Mesodermal cell (in vitro differentiated cells): Measurements from ENCODE around the gene ACTR5. TPM values are rescaled to one million over a fixed set of nuclear protein-coding genes. Genes with fewer than 3 reads are reported as not detected.

ENCODE experiments used
- H3K27ac ChIP-seq: 2 replicates; pipeline ENCODE4 v1.7.0; 2013; ENCODE audit warnings: mild to moderate bottlenecking, low read depth, low read length, moderate library complexity; ENCODE audit not compliant: severe bottlenecking
- H3K36me3 ChIP-seq: 2 replicates; pipeline ENCODE4 v1.7.1; 2013; ENCODE audit warnings: mild to moderate bottlenecking, low read length, moderate library complexity; ENCODE audit not compliant: control insufficient read depth, insufficient read depth
- H3K4me1 ChIP-seq: one replicate; pipeline ENCODE4 v1.7.1; 2013; ENCODE audit warnings: mild to moderate bottlenecking, low read length; ENCODE audit not compliant: insufficient read depth, control insufficient read depth, poor library complexity, severe bottlenecking
- H3K4me3 ChIP-seq: 2 replicates; pipeline ENCODE4 v1.7.0; 2013; ENCODE audit warnings: low read length, control low read depth, mild to moderate bottlenecking; ENCODE audit not compliant: insufficient read depth, poor library complexity, severe bottlenecking; ENCODE audit errors: extremely low read depth
- H3K9me3 ChIP-seq: 2 replicates; pipeline ENCODE4 v1.7.1; 2013; ENCODE audit warnings: mild to moderate bottlenecking, low read length, moderate library complexity; ENCODE audit not compliant: control insufficient read depth
- WGBS, 2 experiments: methylation state at CpG; one replicate each; pipeline ENCODE4 v1.1.5; 2013; ENCODE audit warnings: missing lambda C conversion rate in 2 of 2; ENCODE audit not compliant: insufficient coverage in 2 of 2; 5-methylcytosine and 5-hydroxymethylcytosine counted together
- polyA plus RNA-seq, 2 experiments: library from polyadenylated mRNA; stranded (reverse); fragments of 50-300 nt; gene quantifications; one replicate each; pipeline ENCODE4 v1.2.3, GENCODE V29; 2013

ACTR5 gene
- 7.1 TPM for polyA plus RNA-seq (2013, experiment 1 of 2)
- polyA plus RNA-seq (2013, experiment 2 of 2) = 7.3 TPM

GRCh38 chr20:38748097-38748860, at the start of gene ACTR5:
Gene ACTR5 (plus strand): TSS chr20:38748460. CDS start chr20:38748479, 19 bp downstream.
- H3K4me1 ChIP-seq = peaks cover 5% of the 10 kb centered on the region
- H3K36me3 ChIP-seq = peaks cover 24% of the 10 kb centered on the region
- H3K9me3 ChIP-seq = no peaks in the 10 kb centered on the region
- 0% methylated on average over 75 to 79 of the region's 84 CpGs for WGBS, 2 experiments
- H3K27ac ChIP-seq = peak within 1 kb of the TSS; percentile 80
- H3K4me3 ChIP-seq = peak within 1 kb of the TSS; percentile 89

- no peak overlapping the region for H3K4me3 ChIP-seq
- WGBS, 2 experiments = 82 to 86% methylated on average over 12 to 14 of the region's 15 CpGs
These were observed 49.7 kb upstream of the ACTR5 start for GRCh38 chr20:38698541-38698940.

GRCh38 chr20:38700141-38700540, 48.1 kb upstream of the ACTR5 start:
- no peaks in the 10 kb centered on the region for H3K36me3 ChIP-seq
- H3K27ac ChIP-seq = no peak overlapping the region
- H3K4me1 ChIP-seq = no peaks in the 10 kb centered on the region
- no peaks in the 10 kb centered on the region for H3K9me3 ChIP-seq
- WGBS, 2 experiments = 37 to 69% methylated on average over 3 to 4 of the region's 4 CpGs
- H3K4me3 ChIP-seq = no peak overlapping the region

More at GRCh38 chr20:38698541-38698940, 49.7 kb upstream of the ACTR5 start:
- H3K4me1 ChIP-seq = no peaks in the 10 kb centered on the region
- no peak overlapping the region for H3K27ac ChIP-seq
- H3K36me3 ChIP-seq = no peaks in the 10 kb centered on the region
- no peaks in the 10 kb centered on the region for H3K9me3 ChIP-seq

GRCh38 chr20:38700926-38701325, 47.3 kb upstream of the ACTR5 start:
- Histone ChIP-seq H3K4me1 (no peaks in the 10 kb centered on the region), H3K36me3 (no peaks in the 10 kb centered on the region), H3K27ac (no peak overlapping the region), H3K4me3 (no peak overlapping the region), H3K9me3 (no peaks in the 10 kb centered on the region)
- 80 to 81% methylated on average over 3 of the region's 3 CpGs for WGBS, 2 experiments

GRCh38 chr20:38703526-38703925, 44.7 kb upstream of the ACTR5 start:
- Histone ChIP-seq H3K4me3 (no peak overlapping the region), H3K4me1 (no peaks in the 10 kb centered on the region), H3K9me3 (no peaks in the 10 kb centered on the region), H3K36me3 (no peaks in the 10 kb centered on the region), H3K27ac (no peak overlapping the region)
- WGBS, 2 experiments = 76 to 86% methylated on average over 2 to 3 of the region's 3 CpGs

GRCh38 chr20:38704136-38704535, 44.1 kb upstream of the ACTR5 start:
- H3K4me1 ChIP-seq = no peaks in the 10 kb centered on the region
- no peak overlapping the region for H3K4me3 ChIP-seq
- H3K36me3 ChIP-seq = no peaks in the 10 kb centered on the region
- H3K9me3 ChIP-seq = no peaks in the 10 kb centered on the region
- 45 to 76% methylated on average over 3 of the region's 4 CpGs for WGBS, 2 experiments
- H3K27ac ChIP-seq = no peak overlapping the region

- Histone ChIP-seq H3K36me3 (no peaks in the 10 kb centered on the region), H3K4me1 (no peaks in the 10 kb centered on the region), H3K9me3 (no peaks in the 10 kb centered on the region), H3K4me3 (no peak overlapping the region), H3K27ac (no peak overlapping the region)
- WGBS, 2 experiments = 33 to 36% methylated on average over 6 of the region's 7 CpGs
These were observed 41.8 kb upstream of the ACTR5 start for GRCh38 chr20:38706509-38706908.

GRCh38 chr20:38714308-38714707, 34.0 kb upstream of the ACTR5 start:
- Histone ChIP-seq H3K36me3 (no peaks in the 10 kb centered on the region), H3K4me3 (no peak overlapping the region), H3K4me1 (no peaks in the 10 kb centered on the region), H3K9me3 (no peaks in the 10 kb centered on the region), H3K27ac (no peak overlapping the region)
- 40 to 57% methylated on average over 4 to 6 of the region's 6 CpGs for whole genome bisulfite sequencing, 2 experiments

GRCh38 chr20:38715646-38716045, 32.6 kb upstream of the ACTR5 start:
- no peak overlapping the region for H3K4me3 ChIP-seq
- H3K4me1 ChIP-seq = no peaks in the 10 kb centered on the region
- H3K36me3 ChIP-seq = no peaks in the 10 kb centered on the region
- 77 to 84% methylated on average over 8 to 10 of the region's 10 CpGs for WGBS, 2 experiments
- no peaks in the 10 kb centered on the region for H3K9me3 ChIP-seq
- no peak overlapping the region for H3K27ac ChIP-seq

- H3K4me3 ChIP-seq = no peak overlapping the region
- H3K4me1 ChIP-seq = peaks cover 3% of the 10 kb centered on the region
- H3K36me3 ChIP-seq = no peaks in the 10 kb centered on the region
- WGBS, 2 experiments = 0 to 4% methylated on average over 2 to 6 of the region's 7 CpGs
- H3K27ac ChIP-seq = no peak overlapping the region
- no peaks in the 10 kb centered on the region for H3K9me3 ChIP-seq
These were observed 25.6 kb upstream of the ACTR5 start for GRCh38 chr20:38722683-38723016.
